ENCODE data around the gene QRICH1. TPM values are rescaled to one million over a fixed set of nuclear protein-coding genes. Genes with fewer than 3 reads are reported as not detected.
A peak's percentile ranks its signal among the peaks of the same experiment; 100 is the strongest.

The QRICH1 gene
- total and polyA plus RNA-seq, 2 of the 13 experiments (the other 11 are each of a cell fraction or from before 2014, with no cell fraction given), result 52.6 to 102 TPM

GRCh38 chr3:49007068-49007770 is 86.7 kb downstream of the QRICH1 start, which contains the start of gene WDR6 (continued):
- TF ChIP-seq ZNF670 (CRISPR knock-in tag; IDR thresholded peaks at IDR 0.05; ENCODE audit: borderline replicate concordance), result peak; percentile 1; the same call in 1 of the 2 replicates
- TF ChIP-seq NR2F2 (IDR thresholded peaks at IDR 0.05; ENCODE audit: borderline replicate concordance, low read depth), result peak; percentile 28; the same call in 1 of the 2 replicates
- TF ChIP-seq JUNB (CRISPR knock-in tag; IDR thresholded peaks at IDR 0.05; ENCODE audit: borderline replicate concordance), result no peak
- TF ChIP-seq AKNA (CRISPR knock-in tag; IDR thresholded peaks at IDR 0.05; ENCODE audit: borderline replicate concordance), result no peak
- TF ChIP-seq ZNF850 (CRISPR knock-in tag; conservative IDR thresholded peaks at IDR 0.05), result no peak
- TF ChIP-seq EED (CRISPR knock-in tag; IDR thresholded peaks at IDR 0.05), result peak; percentile 97
- TF ChIP-seq KLF9 (CRISPR knock-in tag; IDR thresholded peaks at IDR 0.05; ENCODE audit: low read depth), result no peak; the same call in 1 of the 2 replicates
- TF ChIP-seq TBX2 (CRISPR knock-in tag; IDR thresholded peaks at IDR 0.05; ENCODE audit: borderline replicate concordance), result peak; percentile 84
- TF ChIP-seq ZBTB26 (CRISPR knock-in tag; IDR thresholded peaks at IDR 0.05; ENCODE audit: borderline replicate concordance), result no peak; the same call in 1 of the 2 replicates
- no peak for TF ChIP-seq DBP (CRISPR knock-in tag; IDR thresholded peaks at IDR 0.05; ENCODE audit: not compliant biosample characterization)
- TF ChIP-seq ZBTB14 (CRISPR knock-in tag; IDR thresholded peaks at IDR 0.05), result no peak
- no peak; the same call in none of the 2 replicates for TF ChIP-seq ZNF430 (CRISPR knock-in tag; IDR thresholded peaks at IDR 0.05)
- no peak for TF ChIP-seq ZNF549 (CRISPR knock-in tag; IDR thresholded peaks at IDR 0.05)
- peak in 1 of 2 experiments; percentile 90; a peak in 2 of 4 replicates for TF ChIP-seq POLR2A (IDR thresholded peaks at IDR 0.05; ENCODE audit: insufficient read depth in 1 of 2, low read depth in 2 of 2, low read length in 2 of 2)
- TF ChIP-seq ZBTB33 (CRISPR knock-in tag; IDR thresholded peaks at IDR 0.05), result no peak
- no peak for TF ChIP-seq GPBP1L1 (CRISPR knock-in tag; IDR thresholded peaks at IDR 0.05)
- no peak; the same call in 1 of the 2 replicates for TF ChIP-seq STAT5B (CRISPR knock-in tag; IDR thresholded peaks at IDR 0.05)
- no peak for TF ChIP-seq ZSCAN12 (CRISPR knock-in tag; IDR thresholded peaks at IDR 0.05)

Data from HepG2 (cell line).